Measurements from ENCODE around the gene NXNL1. TPM values are rescaled to one million over a fixed set of nuclear protein-coding genes. Genes with fewer than 3 reads are reported as not detected.

Gene NXNL1
- total and polyA plus RNA-seq, 4 donors = not detected

GRCh38 chr19:17445526-17446165 is 15.1 kb downstream of the NXNL1 start:
- no peaks in the 10 kb centered on the region for H3K36me3 ChIP-seq (ENCODE audit: control insufficient read depth, insufficient read depth, low read length)
- H3K4me3 ChIP-seq (ENCODE audit: low read depth, low read length) = no peak overlapping the region
- peaks cover 9% of the 10 kb centered on the region for H3K27me3 ChIP-seq (ENCODE audit: control insufficient read depth, insufficient read depth, low read length)
- DNase-seq (ENCODE audit: low read depth in 4 of 6, low spot score in 6 of 6) = no peak
- H3K9me3 ChIP-seq (ENCODE audit: control insufficient read depth, insufficient read depth, low read length) = no peaks in the 10 kb centered on the region
- peaks cover 10% of the 10 kb centered on the region for H3K4me1 ChIP-seq (ENCODE audit: control insufficient read depth, insufficient read depth, low read length)
- 95% methylated on average over 1 of the region's 1 CpG for WGBS (ENCODE audit: insufficient coverage)
- H3K27ac ChIP-seq (ENCODE audit: low read depth, low read length) = no peak overlapping the region

GRCh38 chr19:17441241-17442021 is 19.3 kb downstream of the NXNL1 start:
- WGBS (ENCODE audit: insufficient coverage) = 37% methylated on average over 6 of the region's 8 CpGs
- DNase-seq (ENCODE audit: low read depth in 4 of 6, low spot score in 6 of 6) = peak in 2 of 6 donors; percentile 14 to 46
- H3K4me3 ChIP-seq (ENCODE audit: low read depth, low read length) = no peak overlapping the region
- H3K36me3 ChIP-seq (ENCODE audit: control insufficient read depth, insufficient read depth, low read length) = peaks cover 6% of the 10 kb centered on the region
- no peaks in the 10 kb centered on the region for H3K27me3 ChIP-seq (ENCODE audit: control insufficient read depth, insufficient read depth, low read length)
- no peaks in the 10 kb centered on the region for H3K9me3 ChIP-seq (ENCODE audit: control insufficient read depth, insufficient read depth, low read length)
- no peak overlapping the region for H3K27ac ChIP-seq (ENCODE audit: low read depth, low read length)
- no peaks in the 10 kb centered on the region for H3K4me1 ChIP-seq (ENCODE audit: control insufficient read depth, insufficient read depth, low read length)

GRCh38 chr19:17436874-17437267 is 23.9 kb downstream of the NXNL1 start:
- WGBS (ENCODE audit: insufficient coverage) = 56% methylated on average over 1 of the region's 7 CpGs
- H3K27me3 ChIP-seq (ENCODE audit: control insufficient read depth, insufficient read depth, low read length) = no peaks in the 10 kb centered on the region
- no peaks in the 10 kb centered on the region for H3K9me3 ChIP-seq (ENCODE audit: control insufficient read depth, insufficient read depth, low read length)
- no peaks in the 10 kb centered on the region for H3K4me1 ChIP-seq (ENCODE audit: control insufficient read depth, insufficient read depth, low read length)
- peaks cover 21% of the 10 kb centered on the region for H3K36me3 ChIP-seq (ENCODE audit: control insufficient read depth, insufficient read depth, low read length)
- no peak for DNase-seq (ENCODE audit: low read depth in 4 of 6, low spot score in 6 of 6)
- H3K4me3 ChIP-seq (ENCODE audit: low read depth, low read length) = no peak overlapping the region
- H3K27ac ChIP-seq (ENCODE audit: low read depth, low read length) = no peak overlapping the region

- 97% methylated on average over 23 of the region's 25 CpGs for WGBS (ENCODE audit: insufficient coverage)
- Histone ChIP-seq H3K4me1 (ENCODE audit: control insufficient read depth, insufficient read depth, low read length) (no peaks in the 10 kb centered on the region), H3K36me3 (ENCODE audit: control insufficient read depth, insufficient read depth, low read length) (peaks cover 21% of the 10 kb centered on the region)
Observed at GRCh38 chr19:17436094-17436873, 24.4 kb downstream of the NXNL1 start.

GRCh38 chr19:17435218-17435617 is 25.5 kb downstream of the NXNL1 start:
- 90% methylated on average over 5 of the region's 7 CpGs for WGBS (ENCODE audit: insufficient coverage)
- H3K4me1 ChIP-seq (ENCODE audit: control insufficient read depth, insufficient read depth, low read length) = no peaks in the 10 kb centered on the region
- no peak overlapping the region for H3K27ac ChIP-seq (ENCODE audit: low read depth, low read length)
- no peak for DNase-seq (ENCODE audit: low read depth in 4 of 6, low spot score in 6 of 6)
- no peak overlapping the region for H3K4me3 ChIP-seq (ENCODE audit: low read depth, low read length)
- peaks cover 21% of the 10 kb centered on the region for H3K36me3 ChIP-seq (ENCODE audit: control insufficient read depth, insufficient read depth, low read length)
- H3K9me3 ChIP-seq (ENCODE audit: control insufficient read depth, insufficient read depth, low read length) = no peaks in the 10 kb centered on the region
- no peaks in the 10 kb centered on the region for H3K27me3 ChIP-seq (ENCODE audit: control insufficient read depth, insufficient read depth, low read length)

More at GRCh38 chr19:17436094-17436873, 24.4 kb downstream of the NXNL1 start:
- Histone ChIP-seq H3K4me3 (ENCODE audit: low read depth, low read length) (no peak overlapping the region), H3K9me3 (ENCODE audit: control insufficient read depth, insufficient read depth, low read length) (no peaks in the 10 kb centered on the region), H3K27me3 (ENCODE audit: control insufficient read depth, insufficient read depth, low read length) (no peaks in the 10 kb centered on the region), H3K27ac (ENCODE audit: low read depth, low read length) (no peak overlapping the region)
- no peak for DNase-seq (ENCODE audit: low read depth in 4 of 6, low spot score in 6 of 6)

- H3K27me3 ChIP-seq (ENCODE audit: control insufficient read depth, insufficient read depth, low read length) = no peaks in the 10 kb centered on the region
- no peaks in the 10 kb centered on the region for H3K9me3 ChIP-seq (ENCODE audit: control insufficient read depth, insufficient read depth, low read length)
- no peak overlapping the region for H3K4me3 ChIP-seq (ENCODE audit: low read depth, low read length)
- DNase-seq (ENCODE audit: low read depth in 4 of 6, low spot score in 6 of 6) = no peak
- WGBS (ENCODE audit: insufficient coverage) = 100% methylated on average over 3 of the region's 7 CpGs
- peaks cover 18% of the 10 kb centered on the region for H3K36me3 ChIP-seq (ENCODE audit: control insufficient read depth, insufficient read depth, low read length)
- H3K4me1 ChIP-seq (ENCODE audit: control insufficient read depth, insufficient read depth, low read length) = peaks cover 6% of the 10 kb centered on the region
- H3K27ac ChIP-seq (ENCODE audit: low read depth, low read length) = no peak overlapping the region
Observed at GRCh38 chr19:17431417-17431816, 29.3 kb downstream of the NXNL1 start.

- WGBS (ENCODE audit: insufficient coverage) = 67% methylated on average over 15 of the region's 17 CpGs
- Histone ChIP-seq H3K27ac (ENCODE audit: low read depth, low read length) (no peak overlapping the region), H3K27me3 (ENCODE audit: control insufficient read depth, insufficient read depth, low read length) (no peaks in the 10 kb centered on the region), H3K4me1 (ENCODE audit: control insufficient read depth, insufficient read depth, low read length) (peaks cover 14% of the 10 kb centered on the region), H3K36me3 (ENCODE audit: control insufficient read depth, insufficient read depth, low read length) (peaks cover 9% of the 10 kb centered on the region), H3K9me3 (ENCODE audit: control insufficient read depth, insufficient read depth, low read length) (no peaks in the 10 kb centered on the region), H3K4me3 (ENCODE audit: low read depth, low read length) (no peak overlapping the region)
- DNase-seq (ENCODE audit: low read depth in 4 of 6, low spot score in 6 of 6) = no peak
Observed at GRCh38 chr19:17429641-17430113, 31.0 kb downstream of the NXNL1 start.

GRCh38 chr19:17424743-17425365 is 35.9 kb downstream of the NXNL1 start:
- H3K27ac ChIP-seq (ENCODE audit: low read depth, low read length) = no peak overlapping the region
- peaks cover 25% of the 10 kb centered on the region for H3K4me1 ChIP-seq (ENCODE audit: control insufficient read depth, insufficient read depth, low read length)
- H3K9me3 ChIP-seq (ENCODE audit: control insufficient read depth, insufficient read depth, low read length) = no peaks in the 10 kb centered on the region
- peak overlapping the region; percentile 27 for H3K4me3 ChIP-seq (ENCODE audit: low read depth, low read length)
- peaks cover 26% of the 10 kb centered on the region for H3K36me3 ChIP-seq (ENCODE audit: control insufficient read depth, insufficient read depth, low read length)
- 9% methylated on average over 22 of the region's 27 CpGs for WGBS (ENCODE audit: insufficient coverage)
- DNase-seq (ENCODE audit: low read depth in 4 of 6, low spot score in 6 of 6) = peak in 3 of 6 donors; percentile 26 to 75 (median 73)
- no peaks in the 10 kb centered on the region for H3K27me3 ChIP-seq (ENCODE audit: control insufficient read depth, insufficient read depth, low read length)
